Keratinocyte (primary cell): ENCODE data around the gene SLC17A9. TPM values are rescaled to one million over a fixed set of nuclear protein-coding genes. Genes with fewer than 3 reads are reported as not detected.

Experiments
- DNase-seq: peaks from one replicate; pipeline ENCODE4 v3.0.0-alpha.2; 2011; ENCODE audit warnings: low read depth, missing footprints, low spot score
- FAIRE-seq: peaks from 2 replicates; lab custom pipeline; 2011; peaks lifted over from hg19 to GRCh38; lab: Jason Lieb, UNC
- H2AFZ ChIP-seq: 2 replicates; pipeline ENCODE4 v1.6.0; 2012; ENCODE audit warnings: low read length, control low read depth, inconsistent platforms; ENCODE audit not compliant: control insufficient read depth
- H3K27ac ChIP-seq: 2 replicates; pipeline ENCODE4 v1.5.1; 2011; ENCODE audit warnings: low read length; ENCODE audit not compliant: control insufficient read depth, insufficient read depth
- H3K27me3 ChIP-seq: 3 replicates; pipeline ENCODE4 v1.6.0; 2011; ENCODE audit warnings: low read length; ENCODE audit not compliant: control insufficient read depth, insufficient read depth; ENCODE audit errors: extremely low read depth
- H3K36me3 ChIP-seq, 2 experiments: 2 replicates in 1 of 2; 3 replicates in 1 of 2; pipeline ENCODE4 v1.5.1; 2011; ENCODE audit warnings: low read length in 2 of 2, mild to moderate bottlenecking in 1 of 2; ENCODE audit not compliant: control insufficient read depth in 2 of 2, insufficient read depth in 2 of 2; ENCODE audit errors: extremely low read depth in 1 of 2
- H3K4me1 ChIP-seq: 3 replicates; pipeline ENCODE4 v1.5.1; 2011; ENCODE audit warnings: low read length; ENCODE audit not compliant: control insufficient read depth, insufficient read depth; ENCODE audit errors: extremely low read depth
- H3K4me2 ChIP-seq: 3 replicates; pipeline ENCODE4 v1.6.0; 2011; ENCODE audit warnings: low read depth, low read length; ENCODE audit not compliant: control insufficient read depth, insufficient read depth; ENCODE audit errors: extremely low read depth
- H3K4me3 ChIP-seq, 3 experiments: fragments of 200-600 bp in 1 of 3; sonication (generic) in 1 of 3; 2 replicates in 2 of 3; 3 replicates in 1 of 3; pipeline ENCODE4 v1.5.1; 2011 to 2016; ENCODE audit warnings: low read length in 3 of 3, mild to moderate bottlenecking in 3 of 3, control low read depth in 2 of 3, inconsistent platforms in 1 of 3, low read depth in 1 of 3, mixed read lengths in 1 of 3, mixed run types in 1 of 3, moderate library complexity in 1 of 3; ENCODE audit not compliant: control insufficient read depth in 2 of 3, insufficient read depth in 2 of 3; ENCODE audit errors: extremely low read depth in 1 of 3
- H3K79me2 ChIP-seq: 2 replicates; pipeline ENCODE4 v1.6.0; 2012; ENCODE audit warnings: low read length; ENCODE audit not compliant: control insufficient read depth, insufficient read depth
- H3K9ac ChIP-seq: 3 replicates; pipeline ENCODE4 v1.6.0; 2011; ENCODE audit warnings: low read length; ENCODE audit not compliant: control insufficient read depth, insufficient read depth; ENCODE audit errors: extremely low read depth
- H3K9me1 ChIP-seq: 3 replicates; pipeline ENCODE4 v1.6.0; 2011; ENCODE audit warnings: low read length; ENCODE audit not compliant: control insufficient read depth, insufficient read depth; ENCODE audit errors: extremely low read depth
- H3K9me3 ChIP-seq: 2 replicates; pipeline ENCODE4 v1.5.1; 2012; ENCODE audit warnings: low read depth, low read length; ENCODE audit not compliant: control insufficient read depth
- H4K20me1 ChIP-seq: 3 replicates; pipeline ENCODE4 v1.6.0; 2011; ENCODE audit warnings: low read length; ENCODE audit not compliant: control insufficient read depth, insufficient read depth; ENCODE audit errors: extremely low read depth
- EZH2 ChIP-seq: IDR thresholded peaks from one replicate; pipeline ENCODE4 v1.6.1; 2012; ENCODE audit warnings: inconsistent platforms, mild to moderate bottlenecking, low read length, moderate library complexity
- dilution Hi-C: fragments of 300-500 bp; cut with MboI; formaldehyde crosslinking; loops from one replicate; pipeline ENCODE4 v1.7.0; 2020; ENCODE audit warnings: low sequenced_read_pairs; ENCODE audit not compliant: extremely low pct_ligation_motif_present
- polyA plus RNA-seq, 5 experiments: library from polyadenylated mRNA; depleted of rRNA in 3 of 5; stranded (reverse) in 3 of 5; stranded (forward) in 1 of 5; unstranded in 1 of 5; fragments of >200 nt; gene quantifications; 1 replicate in 1 of 5; 2 replicates in 3 of 5; 3 replicates in 1 of 5; pipeline versions ENCODE4 v1.2.1 to v1.2.3, GENCODE V29; 2011 to 2012; ENCODE audit warnings: missing spikeins in 2 of 5, low read depth in 1 of 5, low replicate concordance in 1 of 5
- TF ChIP-seq, protein P1 (sequence below), 3 experiments: IDR thresholded peaks in 1 of 3; conservative IDR thresholded peaks in 1 of 3; optimal IDR thresholded peaks in 1 of 3; 2 replicates in 2 of 3; 3 replicates in 1 of 3; pipeline versions ENCODE3 to v1.5.1; 2011; ENCODE audit warnings: low read length in 3 of 3, mild to moderate bottlenecking in 3 of 3, moderate library complexity in 2 of 3, control low read depth in 1 of 3, inconsistent platforms in 1 of 3; ENCODE audit not compliant: insufficient read depth in 2 of 3; ENCODE audit errors: extremely low read depth in 1 of 3

SLC17A9 gene
- polyA plus RNA-seq, 1 donor (not counting 4 experiments of a cell fraction or from before 2014, with no cell fraction given), result not detected

DNA sequence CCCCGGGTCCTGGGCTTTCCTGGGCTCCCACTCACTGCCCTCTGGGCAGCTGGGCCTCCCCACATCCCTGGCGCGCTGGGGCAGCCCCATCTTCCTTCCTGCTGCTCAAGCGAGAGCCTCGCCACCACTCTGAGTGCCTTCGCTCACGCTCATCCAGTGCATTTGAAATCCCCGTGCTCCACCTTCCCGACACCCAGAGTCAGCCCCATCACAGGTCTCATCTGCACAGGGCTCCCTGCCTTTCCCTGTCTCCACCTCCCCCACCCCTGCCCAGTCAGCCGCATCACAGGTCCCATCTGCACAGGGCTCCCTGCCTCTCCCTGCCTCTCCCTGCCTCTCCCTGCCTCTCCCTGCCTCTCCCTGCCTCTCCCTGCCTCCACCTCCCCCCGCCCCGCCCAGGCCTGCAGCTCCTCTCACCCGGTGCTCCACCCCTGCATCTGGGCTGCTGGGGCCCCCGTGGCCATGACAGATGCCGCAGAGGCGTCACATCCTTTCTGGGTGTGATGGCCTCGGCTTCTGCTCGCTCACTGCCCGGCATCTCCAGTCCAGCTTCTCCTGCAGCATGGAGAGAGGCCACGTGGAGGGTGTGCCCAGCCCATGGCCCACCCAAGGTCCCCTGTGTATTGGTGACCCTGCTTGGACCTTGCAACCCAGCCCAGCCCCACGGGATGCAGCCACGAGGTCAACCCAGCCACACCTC lies 63.3 kb downstream of the SLC17A9 start:
- Histone ChIP-seq H3K9ac (no peak overlapping the region), H3K9me3 (peaks cover 3% of the 10 kb centered on the region), H3K79me2 (no peaks in the 10 kb centered on the region), H3K36me3 (no peaks in the 10 kb centered on the region), H2AFZ (no peak overlapping the region), H3K4me1 (peaks cover 2% of the 10 kb centered on the region), H4K20me1 (no peaks in the 10 kb centered on the region), H3K9me1 (no peaks in the 10 kb centered on the region), H3K27ac (no peak overlapping the region), H3K27me3 (peaks cover 52% of the 10 kb centered on the region), H3K4me3 (no peak overlapping the region), H3K4me2 (no peak overlapping the region)
- FAIRE-seq (no peak), DNase-seq (no peak)
- dilution Hi-C loops, result no loop called here
- TF ChIP-seq, protein P1, sequence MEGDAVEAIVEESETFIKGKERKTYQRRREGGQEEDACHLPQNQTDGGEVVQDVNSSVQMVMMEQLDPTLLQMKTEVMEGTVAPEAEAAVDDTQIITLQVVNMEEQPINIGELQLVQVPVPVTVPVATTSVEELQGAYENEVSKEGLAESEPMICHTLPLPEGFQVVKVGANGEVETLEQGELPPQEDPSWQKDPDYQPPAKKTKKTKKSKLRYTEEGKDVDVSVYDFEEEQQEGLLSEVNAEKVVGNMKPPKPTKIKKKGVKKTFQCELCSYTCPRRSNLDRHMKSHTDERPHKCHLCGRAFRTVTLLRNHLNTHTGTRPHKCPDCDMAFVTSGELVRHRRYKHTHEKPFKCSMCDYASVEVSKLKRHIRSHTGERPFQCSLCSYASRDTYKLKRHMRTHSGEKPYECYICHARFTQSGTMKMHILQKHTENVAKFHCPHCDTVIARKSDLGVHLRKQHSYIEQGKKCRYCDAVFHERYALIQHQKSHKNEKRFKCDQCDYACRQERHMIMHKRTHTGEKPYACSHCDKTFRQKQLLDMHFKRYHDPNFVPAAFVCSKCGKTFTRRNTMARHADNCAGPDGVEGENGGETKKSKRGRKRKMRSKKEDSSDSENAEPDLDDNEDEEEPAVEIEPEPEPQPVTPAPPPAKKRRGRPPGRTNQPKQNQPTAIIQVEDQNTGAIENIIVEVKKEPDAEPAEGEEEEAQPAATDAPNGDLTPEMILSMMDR (optimal IDR thresholded peaks at IDR 0.05 in 1 of 3, IDR thresholded peaks at IDR 0.05 in 1 of 3, conservative IDR thresholded peaks at IDR 0.05 in 1 of 3; ENCODE audit: extremely low read depth in 1 of 3, insufficient read depth in 2 of 3, low read length in 3 of 3), result no peak

DNA sequence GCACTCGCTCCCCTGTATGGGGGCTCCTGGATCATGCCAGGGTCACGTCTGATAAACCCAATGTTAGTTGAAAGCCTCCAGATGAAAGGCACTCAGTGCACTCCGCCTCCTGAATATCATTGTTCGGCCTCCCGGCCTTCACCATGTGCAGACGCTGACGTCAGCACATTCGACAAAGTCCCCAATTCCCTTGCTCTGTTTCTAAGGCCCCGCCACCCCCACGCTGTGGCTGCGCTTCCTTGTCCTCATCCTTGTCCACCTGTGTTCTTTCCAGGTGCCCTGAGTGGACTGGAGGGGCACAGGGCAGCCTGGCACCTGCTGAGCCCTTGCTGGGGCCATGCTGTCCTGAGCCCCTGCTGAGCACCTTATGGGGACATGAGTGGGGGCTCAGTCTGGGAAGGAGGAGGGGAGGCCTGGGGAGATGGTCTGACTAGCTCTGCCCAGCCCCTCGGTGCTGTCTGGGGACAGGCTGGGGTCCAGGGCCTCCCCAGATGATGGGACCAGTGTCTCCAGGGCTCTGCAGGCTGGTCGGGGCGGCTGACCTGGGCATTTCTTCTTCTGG lies 64.1 kb downstream of the SLC17A9 start:
- Histone ChIP-seq H3K27me3 (peaks cover 49% of the 10 kb centered on the region), H4K20me1 (no peaks in the 10 kb centered on the region), H3K27ac (no peak overlapping the region), H2AFZ (no peak overlapping the region), H3K9me1 (no peaks in the 10 kb centered on the region), H3K4me2 (no peak overlapping the region), H3K4me1 (peaks cover 2% of the 10 kb centered on the region), H3K9me3 (peaks cover 3% of the 10 kb centered on the region), H3K79me2 (no peaks in the 10 kb centered on the region), H3K36me3 (no peaks in the 10 kb centered on the region), H3K9ac (no peak overlapping the region), H3K4me3 (no peak overlapping the region)
- dilution Hi-C loops, result no loop called here
- TF ChIP-seq, protein P1 (optimal IDR thresholded peaks at IDR 0.05 in 1 of 3, IDR thresholded peaks at IDR 0.05 in 1 of 3, conservative IDR thresholded peaks at IDR 0.05 in 1 of 3; ENCODE audit: extremely low read depth in 1 of 3, insufficient read depth in 2 of 3, low read length in 3 of 3), result no peak
- TF ChIP-seq EZH2, result no peak
- FAIRE-seq (no peak), DNase-seq (no peak)
